Ascending aorta (tissue), 2 donors: ENCODE results near the gene TOGARAM1. TPM values are rescaled to one million over a fixed set of nuclear protein-coding genes. Genes with fewer than 3 reads are reported as not detected.

Experiments
- DNase-seq, 2 donors: peaks; one replicate each; pipeline ENCODE4 v3.0.0-alpha.2; 2019; ENCODE audit warnings: low spot score in 2 of 2
- H3K27ac ChIP-seq, 2 donors: fragments of 200-600 bp; sonication (generic); one replicate each; pipeline ENCODE4 v1.5.1; 2016 to 2017; ENCODE audit warnings: mild to moderate bottlenecking in 1 of 2
- H3K27me3 ChIP-seq: fragments of 200-600 bp; sonication (generic); one replicate; pipeline ENCODE4 v1.5.1; 2017
- H3K36me3 ChIP-seq, 2 donors: fragments of 200-600 bp; sonication (generic); one replicate each; pipeline ENCODE4 v1.5.1; 2016
- H3K4me1 ChIP-seq, 2 donors: fragments of 200-600 bp; sonication (generic); one replicate each; pipeline ENCODE4 v1.5.1; 2016 to 2017; ENCODE audit warnings: mild to moderate bottlenecking in 1 of 2
- H3K4me3 ChIP-seq, 2 donors: fragments of 200-600 bp; sonication (generic); one replicate each; pipeline ENCODE4 v1.5.1; 2016 to 2017; ENCODE audit warnings: mild to moderate bottlenecking in 1 of 2
- H3K9me3 ChIP-seq, 2 donors: fragments of 200-600 bp; sonication (generic); one replicate each; pipeline ENCODE4 v1.5.1; 2016
- intact Hi-C: fragments of 100-400 bp; cut with DNase I; formaldehyde crosslinking; loops from one replicate; pipeline ENCODE4 v1.15.1; 2023
- total RNA-seq: library from RNA; depleted of rRNA; stranded (reverse); fragments of >200 nt; gene quantifications from one replicate; pipeline ENCODE4 v1.1.0, GENCODE V29; 2016
- TF ChIP-seq, protein P1 (sequence below), 3 experiments: fragments of 200-600 bp in 2 of 3; fragments of 450-650 bp in 1 of 3; sonication (generic) in 2 of 3; IDR thresholded peaks; one replicate each; pipeline ENCODE4 v1.5.1; 2016 to 2019; ENCODE audit warnings: antibody characterized with exemption in 3 of 3, mild to moderate bottlenecking in 1 of 3, moderate library complexity in 1 of 3

The TOGARAM1 gene
- total RNA-seq, 1 donor from 2014 or later: 1.8 TPM

DNA sequence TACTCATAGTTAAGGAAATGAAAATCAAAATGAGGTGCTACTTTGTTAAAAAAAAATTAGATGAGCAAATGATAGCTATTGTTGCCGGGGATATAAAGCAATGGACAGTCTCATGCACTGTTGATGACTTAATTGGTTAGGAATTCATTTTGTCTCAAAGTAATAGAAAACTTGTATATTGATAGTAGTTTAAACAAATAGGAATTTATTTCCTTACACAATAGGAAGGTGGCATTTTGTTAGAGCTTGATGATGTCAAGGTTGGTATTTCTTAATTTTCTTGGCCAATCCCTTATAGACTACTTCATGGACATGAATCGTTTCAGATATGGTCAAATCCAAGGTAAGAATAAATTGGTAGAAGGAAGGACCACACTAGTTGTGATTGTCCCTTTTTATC, 129.7 kb downstream of the TOGARAM1 start:
- Histone ChIP-seq H3K4me3 (no peak overlapping the region), H3K36me3 (peaks cover 7 to 14% of the 10 kb centered on the region in 2 donors), H3K27ac (no peak overlapping the region), H3K9me3 (no peaks in the 10 kb centered on the region), H3K4me1 (peaks cover 0 to 7% of the 10 kb centered on the region in 2 donors), H3K27me3 (no peaks in the 10 kb centered on the region)
- TF ChIP-seq, protein P1, sequence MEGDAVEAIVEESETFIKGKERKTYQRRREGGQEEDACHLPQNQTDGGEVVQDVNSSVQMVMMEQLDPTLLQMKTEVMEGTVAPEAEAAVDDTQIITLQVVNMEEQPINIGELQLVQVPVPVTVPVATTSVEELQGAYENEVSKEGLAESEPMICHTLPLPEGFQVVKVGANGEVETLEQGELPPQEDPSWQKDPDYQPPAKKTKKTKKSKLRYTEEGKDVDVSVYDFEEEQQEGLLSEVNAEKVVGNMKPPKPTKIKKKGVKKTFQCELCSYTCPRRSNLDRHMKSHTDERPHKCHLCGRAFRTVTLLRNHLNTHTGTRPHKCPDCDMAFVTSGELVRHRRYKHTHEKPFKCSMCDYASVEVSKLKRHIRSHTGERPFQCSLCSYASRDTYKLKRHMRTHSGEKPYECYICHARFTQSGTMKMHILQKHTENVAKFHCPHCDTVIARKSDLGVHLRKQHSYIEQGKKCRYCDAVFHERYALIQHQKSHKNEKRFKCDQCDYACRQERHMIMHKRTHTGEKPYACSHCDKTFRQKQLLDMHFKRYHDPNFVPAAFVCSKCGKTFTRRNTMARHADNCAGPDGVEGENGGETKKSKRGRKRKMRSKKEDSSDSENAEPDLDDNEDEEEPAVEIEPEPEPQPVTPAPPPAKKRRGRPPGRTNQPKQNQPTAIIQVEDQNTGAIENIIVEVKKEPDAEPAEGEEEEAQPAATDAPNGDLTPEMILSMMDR (IDR thresholded peaks at IDR 0.05): no peak
- intact Hi-C loops: no loop called here
- no peak for DNase-seq

DNA sequence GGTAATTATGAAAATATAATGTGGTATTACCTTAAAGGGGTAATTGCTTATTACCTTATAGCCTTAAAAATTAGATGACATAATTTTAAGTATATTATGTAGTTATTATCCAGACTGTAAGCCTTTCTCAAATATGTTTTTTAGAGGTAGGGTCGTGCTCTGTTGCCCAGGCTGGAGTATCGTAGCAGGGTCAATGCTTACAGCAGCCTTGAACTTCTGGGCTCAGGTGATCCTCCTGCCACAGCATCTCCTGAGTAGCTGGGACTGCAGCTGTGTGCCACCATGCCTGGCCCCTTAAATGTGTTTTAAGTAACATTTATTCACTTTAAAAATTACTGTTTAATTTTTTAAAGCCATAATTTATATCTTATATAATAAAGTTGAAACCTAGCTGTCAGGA, 132.3 kb downstream of the TOGARAM1 start:
- no peak for DNase-seq
- Histone ChIP-seq H3K27ac (no peak overlapping the region), H3K36me3 (peaks cover 21 to 38% of the 10 kb centered on the region in 2 donors), H3K4me3 (no peak overlapping the region), H3K9me3 (no peaks in the 10 kb centered on the region), H3K27me3 (no peaks in the 10 kb centered on the region), H3K4me1 (no peaks in the 10 kb centered on the region)
- intact Hi-C loops: no loop called here
- TF ChIP-seq, protein P1 (IDR thresholded peaks at IDR 0.05): no peak

DNA sequence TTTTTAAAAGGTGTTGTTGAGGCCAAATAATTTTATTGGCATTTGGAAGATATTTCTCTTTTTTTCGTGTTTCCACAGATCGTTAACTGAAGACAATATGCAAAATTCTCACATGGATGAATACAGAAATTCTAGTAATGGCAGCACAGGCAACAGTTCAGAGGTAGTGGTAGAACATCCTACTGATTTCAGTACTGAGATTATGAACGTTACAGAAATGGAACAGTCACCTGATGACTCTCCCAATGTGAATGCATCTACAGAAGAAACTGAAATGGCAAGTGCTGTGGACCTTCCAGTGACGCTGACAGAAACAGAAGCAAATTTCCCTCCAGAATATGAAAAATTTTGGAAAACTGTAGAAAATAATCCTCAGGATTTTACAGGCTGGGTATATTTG, 133.2 kb downstream of the TOGARAM1 start:
- peaks cover 26 to 46% of the 10 kb centered on the region in 2 donors for H3K36me3 ChIP-seq

DNA sequence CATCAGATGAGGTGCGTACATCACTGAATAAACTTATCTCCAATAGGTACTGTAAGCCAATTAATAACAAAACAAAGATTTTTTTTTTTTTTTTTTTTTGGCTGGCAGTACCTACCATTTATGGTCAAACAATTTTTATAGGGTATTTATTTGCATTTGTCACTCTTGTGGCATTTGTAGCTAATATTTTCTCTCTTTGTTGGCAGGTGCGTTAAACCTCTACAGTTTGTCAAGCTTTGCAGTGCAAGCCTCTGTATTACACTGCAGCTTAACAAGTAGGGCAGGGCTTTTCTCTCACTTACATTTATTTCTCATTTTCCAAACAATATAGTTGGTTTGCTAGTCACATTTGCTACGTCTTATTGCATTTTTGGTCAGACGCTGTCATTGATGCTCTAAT, 134.2 kb downstream of the TOGARAM1 start:
- peaks cover 28 to 48% of the 10 kb centered on the region in 2 donors for H3K36me3 ChIP-seq
- DNase-seq: no peak

More for the DNA sequence above, 133.2 kb downstream of the TOGARAM1 start:
- Histone ChIP-seq H3K27me3 (no peaks in the 10 kb centered on the region), H3K27ac (no peak overlapping the region), H3K4me3 (no peak overlapping the region), H3K9me3 (no peaks in the 10 kb centered on the region), H3K4me1 (no peaks in the 10 kb centered on the region)
- DNase-seq: no peak
- intact Hi-C loops: no loop called here
- TF ChIP-seq, protein P1 (IDR thresholded peaks at IDR 0.05): no peak

DNA sequence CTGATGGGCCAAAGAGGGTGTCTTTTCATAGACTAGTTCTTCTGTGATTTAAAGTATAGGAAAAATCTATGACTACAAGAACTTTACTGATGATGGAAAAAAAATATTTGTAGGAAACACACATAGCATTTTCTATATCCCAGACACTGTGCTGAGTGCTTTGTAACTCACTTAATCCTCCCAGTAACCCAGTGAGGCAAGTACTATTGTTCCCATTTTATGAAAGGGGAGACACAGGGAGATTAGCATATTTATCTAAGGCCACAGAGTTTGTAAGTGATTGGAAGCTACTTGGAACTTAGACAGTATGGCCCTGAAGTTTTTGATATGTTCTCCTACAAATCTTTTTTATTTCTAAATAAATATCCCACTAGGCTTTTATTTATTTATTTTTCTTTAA, 141.8 kb downstream of the TOGARAM1 start:
- no peak overlapping the region for H3K27ac ChIP-seq
- intact Hi-C loops: no loop called here
- H3K27me3 ChIP-seq: no peaks in the 10 kb centered on the region
- H3K9me3 ChIP-seq: no peaks in the 10 kb centered on the region
- TF ChIP-seq, protein P1 (IDR thresholded peaks at IDR 0.05): no peak
- DNase-seq: no peak
- no peaks in the 10 kb centered on the region for H3K4me1 ChIP-seq
- no peak overlapping the region for H3K4me3 ChIP-seq
- peaks cover 45 to 55% of the 10 kb centered on the region in 2 donors for H3K36me3 ChIP-seq

More for the DNA sequence above, 134.2 kb downstream of the TOGARAM1 start:
- TF ChIP-seq, protein P1 (IDR thresholded peaks at IDR 0.05): no peak
- no peaks in the 10 kb centered on the region for H3K27me3 ChIP-seq
- H3K4me1 ChIP-seq: no peaks in the 10 kb centered on the region
- H3K27ac ChIP-seq: no peak overlapping the region
- intact Hi-C loops: no loop called here
- H3K9me3 ChIP-seq: no peaks in the 10 kb centered on the region
- no peak overlapping the region for H3K4me3 ChIP-seq

DNA sequence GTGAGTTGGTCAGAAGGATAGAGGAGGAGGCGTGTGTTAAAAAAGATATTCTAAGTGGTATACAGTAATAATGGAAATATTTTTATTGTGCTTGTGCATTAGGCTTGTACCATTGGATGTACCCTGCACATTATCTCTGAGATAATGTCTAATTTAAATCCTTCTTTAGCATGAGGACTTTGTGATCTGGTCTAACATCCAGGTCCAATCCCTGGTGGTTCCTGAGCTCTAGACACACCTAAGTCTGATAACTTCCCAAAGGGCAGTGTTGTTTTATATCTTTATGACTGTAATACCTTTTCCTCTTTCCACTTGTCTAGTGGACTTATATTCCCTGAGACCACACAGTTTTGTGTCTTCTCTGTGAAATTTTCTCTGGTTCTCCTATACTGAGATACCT, 142.6 kb downstream of the TOGARAM1 start:
- TF ChIP-seq, protein P1 (IDR thresholded peaks at IDR 0.05): no peak
- Histone ChIP-seq H3K36me3 (peaks cover 49 to 57% of the 10 kb centered on the region in 2 donors), H3K4me1 (no peaks in the 10 kb centered on the region), H3K4me3 (no peak overlapping the region), H3K27me3 (no peaks in the 10 kb centered on the region), H3K27ac (no peak overlapping the region), H3K9me3 (no peaks in the 10 kb centered on the region)
- intact Hi-C loops: no loop called here
- no peak for DNase-seq
